Caco-2 (cell line): Measurements from ENCODE around the gene HMCN1. TPM values are rescaled to one million over a fixed set of nuclear protein-coding genes. Genes with fewer than 3 reads are reported as not detected.

Experiments used
- BruUV-seq: library from RNA; stranded (reverse); fragments of 400-500 nt; replicated peaks from 2 replicates; lab custom pipeline; 2021; lab: Mats Ljungman, UMichigan
- CTCF ChIA-PET: fragments of 300-600 bp; sonication (Branson Sonifier 250); formaldehyde crosslinking; loops from one replicate; lab custom pipeline; 2022; ENCODE audit warnings: antibody characterized with exemption; lab: Charles Lee
- POLR2A ChIA-PET: fragments of 300-600 bp; sonication (Branson Sonifier 250); formaldehyde crosslinking; loops from one replicate; lab custom pipeline; 2022; ENCODE audit warnings: antibody characterized with exemption; lab: Charles Lee
- DNase-seq, 2 experiments: peaks; one replicate each; pipeline versions ENCODE4 v3.0.0 to v3.0.0-alpha.2; 2020 to 2022
- H3K27me3 ChIP-seq: replicated peaks from 2 replicates; pipeline ENCODE4 v1.6.0; 2011; ENCODE audit warnings: low read length; ENCODE audit not compliant: control insufficient read depth, insufficient read depth
- H3K36me3 ChIP-seq: 2 replicates; pipeline ENCODE4 v1.5.1; 2011; ENCODE audit warnings: low read length; ENCODE audit not compliant: control insufficient read depth, insufficient read depth
- H3K4me1 ChIP-seq: fragments of 250-450 bp; sonication (Bioruptor Pico); 2 replicates; pipeline ENCODE4 v1.5.1; 2020; ENCODE audit warnings: mild to moderate bottlenecking
- H3K4me3 ChIP-seq: 2 replicates; pipeline ENCODE4 v1.5.1; 2011; ENCODE audit warnings: low read depth, mild to moderate bottlenecking, control low read depth, low read length
- H3K9me3 ChIP-seq: fragments of 250-450 bp; sonication (Bioruptor Pico); 2 replicates; pipeline ENCODE4 v1.5.1; 2020; ENCODE audit warnings: mild to moderate bottlenecking, moderate library complexity
- H3K27ac Mint-ChIP-seq: one replicate; pipeline ENCODE4 v1.8.0; 2022; ENCODE audit warnings: mixed read lengths; ENCODE audit not compliant: unreplicated experiment
- H3K27me3 Mint-ChIP-seq: one replicate; pipeline ENCODE4 v1.8.0; 2022; ENCODE audit warnings: mixed read lengths; ENCODE audit not compliant: insufficient read depth, unreplicated experiment
- H3K36me3 Mint-ChIP-seq: one replicate; pipeline ENCODE4 v1.8.0; 2022; ENCODE audit warnings: mild to moderate bottlenecking, mixed read lengths; ENCODE audit not compliant: insufficient read depth, unreplicated experiment
- H3K4me1 Mint-ChIP-seq: one replicate; pipeline ENCODE4 v1.8.0; 2022; ENCODE audit warnings: low read depth, mixed read lengths; ENCODE audit not compliant: unreplicated experiment
- H3K4me3 Mint-ChIP-seq: one replicate; pipeline ENCODE4 v1.8.0; 2022; ENCODE audit warnings: mild to moderate bottlenecking, moderate library complexity, mixed read lengths; ENCODE audit not compliant: unreplicated experiment
- H3K9me3 Mint-ChIP-seq: one replicate; pipeline ENCODE4 v1.8.0; 2022; ENCODE audit warnings: mixed read lengths; ENCODE audit not compliant: unreplicated experiment
- CTCF ChIP-seq, 2 experiments: fragments of 200-600 bp in 1 of 2; IDR thresholded peaks; 1 replicate in 1 of 2; 2 replicates in 1 of 2; pipeline versions ENCODE4 v1.5.1 to v1.8.0; 2011 to 2022; ENCODE audit warnings: antibody characterized with exemption in 1 of 2, control low read depth in 1 of 2, inconsistent platforms in 1 of 2, low read depth in 1 of 2, low read length in 1 of 2, mild to moderate bottlenecking in 1 of 2, moderate library complexity in 1 of 2; ENCODE audit not compliant: insufficient read depth in 1 of 2, severe bottlenecking in 1 of 2, unreplicated experiment in 1 of 2
- intact Hi-C: fragments of 100-400 bp; cut with micrococcal nuclease; formaldehyde crosslinking; loops from one replicate; pipeline ENCODE4 v1.10.0; 2022; ENCODE audit not compliant: unreplicated experiment
- total RNA-seq: library from RNA; stranded (reverse); gene quantifications from 2 replicates; pipeline ENCODE4 v1.2.3, GENCODE V29; 2022

Gene HMCN1
- total RNA-seq, 1 experiment from 2014 or later, result 0.02 TPM

- Mint-ChIP-seq H3K9me3 (no peaks in the 10 kb centered on the region), H3K4me1 (no peaks in the 10 kb centered on the region), H3K27me3 (peaks cover 13% of the 10 kb centered on the region), H3K27ac (no peak overlapping the region), H3K36me3 (no peaks in the 10 kb centered on the region), H3K4me3 (no peak overlapping the region)
- Histone ChIP-seq H3K27me3 (no peaks in the 10 kb centered on the region), H3K9me3 (no peaks in the 10 kb centered on the region), H3K36me3 (no peaks in the 10 kb centered on the region), H3K4me1 (no peaks in the 10 kb centered on the region), H3K4me3 (no peak overlapping the region)
- no TSS peak for BruUV-seq
- POLR2A ChIA-PET, result no interaction called here
- no peak for DNase-seq
- TF ChIP-seq CTCF (IDR thresholded peaks at IDR 0.05; ENCODE audit: insufficient read depth in 1 of 2, low read depth in 1 of 2, low read length in 1 of 2, severe bottlenecking in 1 of 2, unreplicated experiment in 1 of 2), result no peak
- CTCF ChIA-PET, result no interaction called here
- intact Hi-C loops, result no loop called here
Observed at GRCh38 chr1:186102107-186102506, 367.9 kb downstream of the HMCN1 start.

- Histone ChIP-seq H3K9me3 (no peaks in the 10 kb centered on the region), H3K36me3 (no peaks in the 10 kb centered on the region), H3K27me3 (no peaks in the 10 kb centered on the region), H3K4me3 (no peak overlapping the region), H3K4me1 (no peaks in the 10 kb centered on the region)
- H3K4me1 Mint-ChIP-seq, result no peaks in the 10 kb centered on the region
- H3K4me3 Mint-ChIP-seq, result no peak overlapping the region
- POLR2A ChIA-PET, result no interaction called here
- CTCF ChIA-PET, result no interaction called here
- no peaks in the 10 kb centered on the region for H3K36me3 Mint-ChIP-seq
- DNase-seq, result no peak
- H3K27ac Mint-ChIP-seq, result no peak overlapping the region
- no TSS peak for BruUV-seq
- intact Hi-C loops, result no loop called here
- H3K9me3 Mint-ChIP-seq, result no peaks in the 10 kb centered on the region
- peaks cover 13% of the 10 kb centered on the region for H3K27me3 Mint-ChIP-seq
- no peak for TF ChIP-seq CTCF (IDR thresholded peaks at IDR 0.05; ENCODE audit: insufficient read depth in 1 of 2, low read depth in 1 of 2, low read length in 1 of 2, severe bottlenecking in 1 of 2, unreplicated experiment in 1 of 2)
Observed at GRCh38 chr1:186102547-186103148, 368.5 kb downstream of the HMCN1 start.

- no TSS peak for BruUV-seq
- no peaks in the 10 kb centered on the region for H3K4me1 ChIP-seq
- H3K36me3 ChIP-seq, result no peaks in the 10 kb centered on the region
- ChIA-PET POLR2A (no interaction called here), CTCF (no interaction called here)
- H3K4me1 Mint-ChIP-seq, result no peaks in the 10 kb centered on the region
- no peak for DNase-seq
- H3K27me3 Mint-ChIP-seq, result peaks cover 15% of the 10 kb centered on the region
- no peak for TF ChIP-seq CTCF (IDR thresholded peaks at IDR 0.05; ENCODE audit: insufficient read depth in 1 of 2, low read depth in 1 of 2, low read length in 1 of 2, severe bottlenecking in 1 of 2, unreplicated experiment in 1 of 2)
- H3K27me3 ChIP-seq, result no peaks in the 10 kb centered on the region
- no peak overlapping the region for H3K4me3 ChIP-seq
- intact Hi-C loops, result no loop called here
- no peak overlapping the region for H3K4me3 Mint-ChIP-seq
- no peaks in the 10 kb centered on the region for H3K36me3 Mint-ChIP-seq
- H3K9me3 Mint-ChIP-seq, result no peaks in the 10 kb centered on the region
- no peaks in the 10 kb centered on the region for H3K9me3 ChIP-seq
- no peak overlapping the region for H3K27ac Mint-ChIP-seq
Observed at GRCh38 chr1:186104459-186104858, 370.3 kb downstream of the HMCN1 start.
